H7 (cell line): ENCODE measurements around the gene FUT9. TPM values are rescaled to one million over a fixed set of nuclear protein-coding genes. Genes with fewer than 3 reads are reported as not detected.

Experiments
- DNase-seq: peaks from one replicate; pipeline ENCODE4 v3.0.0; 2012
- H3K27me3 ChIP-seq: 2 replicates; pipeline ENCODE4 v1.6.0; 2011; ENCODE audit warnings: mild to moderate bottlenecking, low read length; ENCODE audit not compliant: control insufficient read depth, insufficient read depth
- H3K36me3 ChIP-seq: replicated peaks from 2 replicates; pipeline ENCODE4 v1.5.1; 2011; ENCODE audit warnings: low read length; ENCODE audit not compliant: control insufficient read depth, insufficient read depth
- H3K4me3 ChIP-seq: 2 replicates; pipeline ENCODE4 v1.5.1; 2011; ENCODE audit warnings: low read depth, mild to moderate bottlenecking, control low read depth, low read length, moderate library complexity; ENCODE audit not compliant: insufficient read depth
- total RNA-seq: library from RNA; depleted of rRNA; stranded (reverse); fragments of >200 nt; shearing (Covaris generic); gene quantifications from 2 replicates; pipeline ENCODE4 v1.2.3, GENCODE V29; 2014

The FUT9 gene
- total RNA-seq, 1 experiment from 2014 or later = 0.28 TPM

- Histone ChIP-seq H3K36me3 (no peaks in the 10 kb centered on the region), H3K4me3 (no peak overlapping the region), H3K27me3 (peaks cover 24% of the 10 kb centered on the region)
- no peak for DNase-seq
Observed at GRCh38 chr6:96017070-96017359, 1.2 kb downstream of the FUT9 start.

GRCh38 chr6:96022225-96022624, 6.5 kb downstream of the FUT9 start:
- Histone ChIP-seq H3K27me3 (no peaks in the 10 kb centered on the region), H3K4me3 (no peak overlapping the region), H3K36me3 (no peaks in the 10 kb centered on the region)
- no peak for DNase-seq

- Histone ChIP-seq H3K27me3 (no peaks in the 10 kb centered on the region), H3K4me3 (no peak overlapping the region), H3K36me3 (no peaks in the 10 kb centered on the region)
- DNase-seq = no peak
Observed at GRCh38 chr6:96032661-96033060, 16.9 kb downstream of the FUT9 start.

- no peaks in the 10 kb centered on the region for H3K27me3 ChIP-seq
- H3K36me3 ChIP-seq = no peaks in the 10 kb centered on the region
- DNase-seq = no peak
- no peak overlapping the region for H3K4me3 ChIP-seq
Observed at GRCh38 chr6:96051555-96051954, 35.8 kb downstream of the FUT9 start.

- Histone ChIP-seq H3K27me3 (no peaks in the 10 kb centered on the region), H3K36me3 (no peaks in the 10 kb centered on the region), H3K4me3 (no peak overlapping the region)
Observed at GRCh38 chr6:96058082-96058481, 42.3 kb downstream of the FUT9 start.

GRCh38 chr6:96059586-96059985, 43.8 kb downstream of the FUT9 start:
- Histone ChIP-seq H3K27me3 (no peaks in the 10 kb centered on the region), H3K4me3 (no peak overlapping the region), H3K36me3 (no peaks in the 10 kb centered on the region)
- DNase-seq = no peak

More at GRCh38 chr6:96058082-96058481, 42.3 kb downstream of the FUT9 start:
- DNase-seq = no peak

- no peaks in the 10 kb centered on the region for H3K27me3 ChIP-seq
- no peaks in the 10 kb centered on the region for H3K36me3 ChIP-seq
Observed at GRCh38 chr6:96060249-96060648, 44.5 kb downstream of the FUT9 start.

GRCh38 chr6:96065213-96065612, 49.4 kb downstream of the FUT9 start:
- Histone ChIP-seq H3K27me3 (no peaks in the 10 kb centered on the region), H3K36me3 (no peaks in the 10 kb centered on the region), H3K4me3 (no peak overlapping the region)
- DNase-seq = no peak

More at GRCh38 chr6:96060249-96060648, 44.5 kb downstream of the FUT9 start:
- no peak for DNase-seq
- H3K4me3 ChIP-seq = no peak overlapping the region

GRCh38 chr6:96066376-96066775, 50.6 kb downstream of the FUT9 start:
- Histone ChIP-seq H3K27me3 (no peaks in the 10 kb centered on the region), H3K4me3 (no peak overlapping the region), H3K36me3 (no peaks in the 10 kb centered on the region)
- DNase-seq = no peak

GRCh38 chr6:96073555-96073954, 57.8 kb downstream of the FUT9 start:
- Histone ChIP-seq H3K27me3 (no peaks in the 10 kb centered on the region), H3K36me3 (no peaks in the 10 kb centered on the region), H3K4me3 (no peak overlapping the region)
- no peak for DNase-seq

- H3K36me3 ChIP-seq = no peaks in the 10 kb centered on the region
- no peaks in the 10 kb centered on the region for H3K27me3 ChIP-seq
- no peak overlapping the region for H3K4me3 ChIP-seq
- no peak for DNase-seq
Observed at GRCh38 chr6:96074006-96074405, 58.2 kb downstream of the FUT9 start.

GRCh38 chr6:96075826-96076225, 60.1 kb downstream of the FUT9 start:
- H3K4me3 ChIP-seq = no peak overlapping the region
- DNase-seq = no peak
- H3K27me3 ChIP-seq = no peaks in the 10 kb centered on the region
- H3K36me3 ChIP-seq = no peaks in the 10 kb centered on the region

GRCh38 chr6:96086745-96087144, 71.0 kb downstream of the FUT9 start:
- no peak for DNase-seq
- H3K27me3 ChIP-seq = no peaks in the 10 kb centered on the region
- H3K36me3 ChIP-seq = no peaks in the 10 kb centered on the region
- no peak overlapping the region for H3K4me3 ChIP-seq

GRCh38 chr6:96089173-96089572, 73.4 kb downstream of the FUT9 start:
- no peaks in the 10 kb centered on the region for H3K36me3 ChIP-seq
- no peak overlapping the region for H3K4me3 ChIP-seq
- DNase-seq = peak; percentile 13
- H3K27me3 ChIP-seq = no peaks in the 10 kb centered on the region

GRCh38 chr6:96094077-96094476, 78.3 kb downstream of the FUT9 start:
- no peaks in the 10 kb centered on the region for H3K36me3 ChIP-seq
- DNase-seq = no peak

GRCh38 chr6:96099069-96099468, 83.3 kb downstream of the FUT9 start:
- H3K27me3 ChIP-seq = no peaks in the 10 kb centered on the region

More at GRCh38 chr6:96094077-96094476, 78.3 kb downstream of the FUT9 start:
- H3K27me3 ChIP-seq = no peaks in the 10 kb centered on the region
- no peak overlapping the region for H3K4me3 ChIP-seq

More at GRCh38 chr6:96099069-96099468, 83.3 kb downstream of the FUT9 start:
- Histone ChIP-seq H3K4me3 (no peak overlapping the region), H3K36me3 (no peaks in the 10 kb centered on the region)
- DNase-seq = no peak
